K562 (cell line): ENCODE data around the gene TMEM63A. TPM values are rescaled to one million over a fixed set of nuclear protein-coding genes. Genes with fewer than 3 reads are reported as not detected.
A peak's percentile ranks its signal among the peaks of the same experiment; 100 is the strongest.

Experiments
- ATAC-seq: fragments of 200-7000 bp; cut with Tn5 transposase; 3 replicates; pipeline ENCODE4 v1.9.1; 2020; ENCODE audit warnings: moderate library complexity
- BruUV-seq: library from RNA; stranded (reverse); fragments of 400-500 nt; replicated peaks from 2 replicates; lab custom pipeline; 2021; lab: Mats Ljungman, UMichigan
- CTCF ChIA-PET: fragments of 300-600 bp; formaldehyde crosslinking; extraction: SDS; loops from one replicate; lab custom pipeline; 2021; ENCODE audit warnings: low intra/inter-chr PET ratio; lab: Yijun Ruan, JAX
- POLR2A ChIA-PET: fragments of 300-600, 350-650 bp; sonication (Branson Sonifier 250); formaldehyde crosslinking; extraction: SDS; loops from one replicate; lab custom pipeline; 2021; ENCODE audit warnings: antibody characterized with exemption, inconsistent platforms; lab: Yijun Ruan, JAX
- DNase-seq, 4 experiments: peaks; one replicate each; pipeline versions ENCODE4 v3.0.0 to v3.0.0-alpha.2; 2011 to 2018; ENCODE audit warnings: low spot score in 3 of 4, mixed read lengths in 3 of 4; ENCODE audit errors: extremely low read depth in 1 of 4
- FAIRE-seq: peaks from 2 replicates; lab custom pipeline; 2011; peaks lifted over from hg19 to GRCh38; lab: Jason Lieb, UNC
- H2AFZ ChIP-seq: 2 replicates; pipeline ENCODE4 v1.6.0; 2011; ENCODE audit warnings: low read depth, low read length, control low read depth, inconsistent platforms
- H3K27ac ChIP-seq: fragments of 200-600 bp; 3 replicates; pipeline ENCODE4 v1.8.0; 2011; ENCODE audit warnings: low read depth, mild to moderate bottlenecking, control low read depth, inconsistent platforms, low read length, moderate library complexity, mixed read lengths; ENCODE audit errors: extremely low read depth
- H3K27me3 ChIP-seq, 2 experiments: fragments of 300-600 bp in 1 of 2; 2 replicates in 1 of 2; 3 replicates in 1 of 2; pipeline versions ENCODE4 v1.6.0 to v1.8.0; 2011; ENCODE audit warnings: inconsistent platforms in 2 of 2, low read length in 2 of 2, mild to moderate bottlenecking in 1 of 2, mixed read lengths in 1 of 2, moderate library complexity in 1 of 2; ENCODE audit not compliant: control insufficient read depth in 2 of 2, insufficient read depth in 2 of 2
- H3K36me3 ChIP-seq: fragments of 300-600 bp; 3 replicates; pipeline ENCODE4 v1.8.0; 2011; ENCODE audit warnings: mild to moderate bottlenecking, low read length, inconsistent platforms; ENCODE audit not compliant: control insufficient read depth, insufficient read depth
- H3K4me1 ChIP-seq, 2 experiments: fragments of 200-600 bp in 1 of 2; replicated peaks in 1 of 2; 2 replicates in 1 of 2; 3 replicates in 1 of 2; pipeline versions ENCODE4 v1.5.1 to v1.8.0; 2011; ENCODE audit warnings: inconsistent platforms in 2 of 2, low read length in 2 of 2, mild to moderate bottlenecking in 1 of 2, mixed read lengths in 1 of 2, moderate library complexity in 1 of 2; ENCODE audit not compliant: control insufficient read depth in 2 of 2, insufficient read depth in 2 of 2
- H3K4me2 ChIP-seq: 2 replicates; pipeline ENCODE4 v1.6.1; 2011; ENCODE audit warnings: low read length, control low read depth, inconsistent platforms, mixed read lengths; ENCODE audit not compliant: insufficient read depth
- H3K4me3 ChIP-seq: fragments of 200-600 bp; sonication (generic), shearing (Covaris generic); 2 replicates; pipeline ENCODE4 v1.5.1; 2016; ENCODE audit warnings: control low read depth, inconsistent platforms
- H3K79me2 ChIP-seq: fragments of 200-600 bp; 3 replicates; pipeline ENCODE4 v1.8.0; 2011; ENCODE audit warnings: low read length, inconsistent platforms; ENCODE audit not compliant: control insufficient read depth, insufficient read depth
- H3K9ac ChIP-seq, 2 experiments: 2 replicates each; pipeline versions ENCODE4 v1.6.0 to v1.6.1; 2011; ENCODE audit warnings: low read depth in 2 of 2, low read length in 2 of 2, control low read depth in 1 of 2, inconsistent platforms in 1 of 2, mild to moderate bottlenecking in 1 of 2, mixed read lengths in 1 of 2; ENCODE audit not compliant: insufficient read depth in 1 of 2
- H3K9me1 ChIP-seq: one replicate; pipeline ENCODE4 v1.6.0; 2011; ENCODE audit warnings: inconsistent platforms, mild to moderate bottlenecking, low read length, moderate library complexity; ENCODE audit not compliant: control insufficient read depth, insufficient read depth
- H3K9me3 ChIP-seq: replicated peaks from 2 replicates; pipeline ENCODE4 v1.5.1; 2011; ENCODE audit warnings: low read depth, low read length, inconsistent platforms; ENCODE audit not compliant: control insufficient read depth, insufficient read depth
- H4K20me1 ChIP-seq: replicated peaks from 2 replicates; pipeline ENCODE4 v1.6.1; 2011; ENCODE audit warnings: low read length, inconsistent platforms, mixed read lengths; ENCODE audit not compliant: control insufficient read depth, insufficient read depth
- BMI1 ChIP-seq: fragments of 150-350 bp; IDR thresholded peaks from 2 replicates; pipeline ENCODE4 v1.6.1; 2014; ENCODE audit warnings: low read length
- HDAC1 ChIP-seq, 2 experiments: fragments of 450-650 bp; IDR thresholded peaks; 2 replicates each; pipeline ENCODE4 v1.6.1; 2016 to 2017; ENCODE audit warnings: inconsistent platforms in 1 of 2, mild to moderate bottlenecking in 1 of 2, moderate library complexity in 1 of 2
- HDAC8 ChIP-seq: fragments of 450-650 bp; IDR thresholded peaks from 2 replicates; pipeline ENCODE4 v1.6.1; 2016; ENCODE audit warnings: mild to moderate bottlenecking, missing genetic modification characterization, moderate library complexity, missing compliant biosample characterization
- KAT7 ChIP-seq: sonication (generic); formaldehyde crosslinking; IDR thresholded peaks from 2 replicates; pipeline ENCODE4 v1.8.0; 2022; ENCODE audit warnings: missing genetic modification reagents, mild to moderate bottlenecking, borderline replicate concordance
- MAFG ChIP-seq: fragments of 450-650 bp; conservative IDR thresholded peaks from 2 replicates; pipeline ENCODE4 v1.6.1; 2016; ENCODE audit warnings: missing genetic modification characterization, missing compliant biosample characterization
- NFE2 ChIP-seq: IDR thresholded peaks from 2 replicates; pipeline ENCODE4 v1.6.1; 2014; ENCODE audit warnings: antibody characterized with exemption, low read depth
- ZNF212 ChIP-seq: fragments of 450-650 bp; formaldehyde crosslinking; IDR thresholded peaks from 2 replicates; pipeline ENCODE4 v1.4.0; 2020; ENCODE audit warnings: mild to moderate bottlenecking
- ZNF316 ChIP-seq: fragments of 450-650 bp; IDR thresholded peaks from 2 replicates; pipeline ENCODE4 v1.6.1; 2016
- WGBS: fragments of 100-300 bp; shearing (Covaris generic); methylation state at CpG from one replicate; pipeline ENCODE4 v1.1.6; 2016; ENCODE audit warnings: low coverage, mixed read lengths; ENCODE audit not compliant: insufficient coverage; ENCODE audit errors: missing lambda C conversion rate; 5-methylcytosine and 5-hydroxymethylcytosine counted together
- in situ Hi-C: fragments of 300-500 bp; cut with MboI; formaldehyde crosslinking; loops from 4 replicates; pipeline ENCODE4 v1.15.0; 2018; ENCODE audit warnings: inconsistent platforms, mixed read lengths
- intact Hi-C: fragments of 100-400 bp; cut with micrococcal nuclease; formaldehyde crosslinking; loops from 2 replicates; pipeline ENCODE4 v1.14.2; 2022
- polyA plus RNA-seq, 8 experiments: library from polyadenylated mRNA; depleted of rRNA in 4 of 8; stranded (reverse) in 5 of 8; unstranded in 3 of 8; fragments of >200 nt; fragmentation: Nextera tagmentation in 2 of 8; fragmentation: Illumina TruSeq in 1 of 8; extraction: Ambion mirVana in 2 of 8; extraction: Trizol in 1 of 8; gene quantifications; 2 replicates each; pipeline versions ENCODE4 v1.2.1 to v1.2.3, GENCODE V29; 2011 to 2014; ENCODE audit warnings: inconsistent platforms in 1 of 8, missing spikeins in 1 of 8
- total RNA-seq, 7 experiments: library from RNA; depleted of rRNA in 6 of 7; stranded (reverse); fragments of >200 nt in 6 of 7; fragmentation: Illumina TruSeq in 2 of 7; extraction: Trizol in 2 of 7; gene quantifications; 2 replicates each; pipeline versions ENCODE4 v1.2.1 to v1.2.3, GENCODE V29; 2011 to 2021; ENCODE audit warnings: low replicate concordance in 1 of 7

TMEM63A gene
- total and polyA plus RNA-seq, 9 of the 15 experiments (the other 6 are each of a cell fraction or from before 2014, with no cell fraction given) = 2.0 to 54.6 (median 17.5) TPM

- DNase-seq (no peak), FAIRE-seq (no peak)
- Histone ChIP-seq H3K27ac (no peak overlapping the region), H4K20me1 (no peaks in the 10 kb centered on the region), H3K36me3 (no peaks in the 10 kb centered on the region), H2AFZ (peak overlapping the region; percentile 83), H3K4me2 (no peak overlapping the region), H3K4me1 (peaks cover 15 to 20% of the 10 kb centered on the region in 2 experiments)
- POLR2A ChIA-PET = interaction anchor here (0.6 to 1.7 kb wide), 4 partner anchors 14 to 119 kb away, joined by 3 to 16 read pairs (median 4); partner anchors contain the start of gene TMEM63A
- intact Hi-C loops = no loop called here
- TF ChIP-seq NFE2 (0 out of 2 replicates have a peak, but pooled peaks have one; percentile 10), BMI1 (no peak), ZNF212 (CRISPR knock-in tag) (no peak), MAFG (tag) (peak; percentile 46; the same call in 1 of the 2 replicates), KAT7 (0 out of 2 replicates have a peak, but pooled peaks have one; percentile 22), HDAC1 (IDR thresholded peaks at IDR 0.05) (no peak), ZNF316 (peak; percentile 82), HDAC8 (tag) (no peak)
- TF ChIP-seq, all 486 proteins: peak for 4
- Histone ChIP-seq H3K27me3 (no peaks in the 10 kb centered on the region), H3K79me2 (no peaks in the 10 kb centered on the region), H3K9me3 (no peaks in the 10 kb centered on the region), H3K9ac (0 out of 4 replicates have a peak overlapping the region, but pooled peaks of 1 of the 2 experiments have one; percentile 1), H3K4me3 (no peak overlapping the region), H3K9me1 (no peaks in the 10 kb centered on the region)
- BruUV-seq = no TSS peak
- CTCF ChIA-PET = no interaction called here
- in situ Hi-C loops = no loop called here
- 57% methylated on average over 5 of the region's 5 CpGs for WGBS
- ATAC-seq = no peak
Measured at GRCh38 chr1:225896494-225896893, 14.3 kb upstream of the TMEM63A start.
